Calu3 (cell line): Measurements from ENCODE around the gene TMIE. TPM values are rescaled to one million over a fixed set of nuclear protein-coding genes. Genes with fewer than 3 reads are reported as not detected.

ENCODE experiments used
- BruUV-seq: library from RNA; stranded (reverse); fragments of 400-500 nt; replicated peaks from 2 replicates; lab custom pipeline; 2021; lab: Mats Ljungman, UMichigan
- CTCF ChIA-PET: fragments of 300-600 bp; sonication (Branson Sonifier 250); formaldehyde crosslinking; loops from one replicate; lab custom pipeline; 2022; ENCODE audit warnings: antibody characterized with exemption; lab: Charles Lee
- DNase-seq: peaks from one replicate; pipeline ENCODE4 v3.0.0; 2022
- H3K27ac Mint-ChIP-seq: one replicate; pipeline ENCODE4 v1.8.0; 2022; ENCODE audit warnings: mixed read lengths; ENCODE audit not compliant: unreplicated experiment
- H3K27me3 Mint-ChIP-seq: one replicate; pipeline ENCODE4 v1.8.0; 2022; ENCODE audit warnings: mixed read lengths; ENCODE audit not compliant: unreplicated experiment
- H3K36me3 Mint-ChIP-seq: one replicate; pipeline ENCODE4 v1.8.0; 2022; ENCODE audit warnings: mild to moderate bottlenecking, moderate library complexity, mixed read lengths; ENCODE audit not compliant: insufficient read depth, unreplicated experiment
- H3K4me1 Mint-ChIP-seq: one replicate; pipeline ENCODE4 v1.8.0; 2022; ENCODE audit warnings: mild to moderate bottlenecking, low read depth, mixed read lengths; ENCODE audit not compliant: unreplicated experiment
- H3K4me3 Mint-ChIP-seq: one replicate; pipeline ENCODE4 v1.8.0; 2022; ENCODE audit warnings: mild to moderate bottlenecking, low read depth, moderate library complexity, mixed read lengths; ENCODE audit not compliant: unreplicated experiment
- H3K9me3 Mint-ChIP-seq: one replicate; pipeline ENCODE4 v1.8.0; 2022; ENCODE audit warnings: low read depth, mixed read lengths; ENCODE audit not compliant: unreplicated experiment
- CTCF ChIP-seq: fragments of 200-600 bp; IDR thresholded peaks from one replicate; pipeline ENCODE4 v1.8.0; 2022; ENCODE audit warnings: antibody characterized with exemption; ENCODE audit not compliant: unreplicated experiment
- intact Hi-C: fragments of 100-400 bp; cut with micrococcal nuclease; formaldehyde crosslinking; loops from one replicate; pipeline ENCODE4 v1.10.0; 2022; ENCODE audit not compliant: unreplicated experiment
- total RNA-seq: library from RNA; stranded (reverse); gene quantifications from 2 replicates; pipeline ENCODE4 v1.2.3, GENCODE V29; 2022

Gene TMIE
- total RNA-seq, 1 experiment from 2014 or later: 0.26 TPM

GRCh38 chr3:46708401-46709156 lies 7.4 kb downstream of the TMIE start:
- H3K27ac Mint-ChIP-seq: no peak overlapping the region
- H3K9me3 Mint-ChIP-seq: no peaks in the 10 kb centered on the region
- peaks cover 5% of the 10 kb centered on the region for H3K36me3 Mint-ChIP-seq
- no peak for DNase-seq
- BruUV-seq: no TSS peak
- H3K4me3 Mint-ChIP-seq: no peak overlapping the region
- H3K4me1 Mint-ChIP-seq: peaks cover 17% of the 10 kb centered on the region
- no peak for TF ChIP-seq CTCF
- H3K27me3 Mint-ChIP-seq: no peaks in the 10 kb centered on the region
- intact Hi-C loops: loop anchor here (5.0 kb wide), 1 partner anchor 664 kb away; no protein-coding TSS in a partner anchor
- CTCF ChIA-PET: no interaction called here

- Mint-ChIP-seq H3K4me1 (peaks cover 17% of the 10 kb centered on the region), H3K27me3 (no peaks in the 10 kb centered on the region), H3K27ac (no peak overlapping the region), H3K9me3 (no peaks in the 10 kb centered on the region), H3K36me3 (peaks cover 5% of the 10 kb centered on the region), H3K4me3 (no peak overlapping the region)
- no peak for TF ChIP-seq CTCF
- CTCF ChIA-PET: no interaction called here
- DNase-seq: no peak
- intact Hi-C loops: loop anchor here (5.0 kb wide), 1 partner anchor 663 kb away; no protein-coding TSS in a partner anchor
- BruUV-seq: no TSS peak
These were observed 8.0 kb downstream of the TMIE start for GRCh38 chr3:46709157-46709654.

GRCh38 chr3:46709721-46710120 lies 8.5 kb downstream of the TMIE start:
- Mint-ChIP-seq H3K36me3 (peaks cover 5% of the 10 kb centered on the region), H3K4me1 (peaks cover 17% of the 10 kb centered on the region), H3K4me3 (no peak overlapping the region), H3K27ac (no peak overlapping the region), H3K27me3 (no peaks in the 10 kb centered on the region), H3K9me3 (no peaks in the 10 kb centered on the region)
- no peak for DNase-seq
- CTCF ChIA-PET: no interaction called here
- intact Hi-C loops: loop anchor here (5.0 kb wide), 1 partner anchor 663 kb away; no protein-coding TSS in a partner anchor
- BruUV-seq: no TSS peak
- TF ChIP-seq CTCF: no peak

GRCh38 chr3:46710229-46710628 lies 9.0 kb downstream of the TMIE start:
- CTCF ChIA-PET: no interaction called here
- no peaks in the 10 kb centered on the region for H3K9me3 Mint-ChIP-seq
- BruUV-seq: no TSS peak

More at GRCh38 chr3:46710229-46710628, 9.0 kb downstream of the TMIE start:
- Mint-ChIP-seq H3K36me3 (peaks cover 5% of the 10 kb centered on the region), H3K27me3 (no peaks in the 10 kb centered on the region), H3K4me3 (no peak overlapping the region), H3K4me1 (peaks cover 17% of the 10 kb centered on the region), H3K27ac (no peak overlapping the region)
- DNase-seq: no peak
- TF ChIP-seq CTCF: no peak
- intact Hi-C loops: no loop called here
